ENCODE measurements around the gene NELFA. TPM values are rescaled to one million over a fixed set of nuclear protein-coding genes. Genes with fewer than 3 reads are reported as not detected.

NELFA gene
- total RNA-seq, 1 experiment from 2014 or later = 58.3 TPM

GRCh38 chr4:1964971-1965370 lies 43.8 kb downstream of the NELFA start:
- TF ChIP-seq EZH2 (IDR thresholded peaks at IDR 0.05; ENCODE audit: borderline replicate concordance, low read depth, low read length, poor library complexity, severe bottlenecking) = no peak
- TF ChIP-seq CTCF (conservative IDR thresholded peaks at IDR 0.05; ENCODE audit: low read depth, low read length) = no peak
- ChIA-PET POLR2A (ENCODE audit: low non-redundant PET) (no interaction called here), CTCF (no interaction called here)
- TSS peak; percentile 11 for BruUV-seq (replicated peaks)
- Histone ChIP-seq H3K27ac (ENCODE audit: low read depth, low read length, poor library complexity, severe bottlenecking) (no peak overlapping the region), H3K4me3 (ENCODE audit: low read depth, low read length, poor library complexity, severe bottlenecking) (no peak overlapping the region), H3K36me3 (ENCODE audit: insufficient read depth, low read length, poor library complexity, severe bottlenecking) (peaks cover 87% of the 10 kb centered on the region), H3K4me1 (ENCODE audit: insufficient read depth, low read length, poor library complexity, severe bottlenecking) (no peaks in the 10 kb centered on the region), H3K27me3 (replicated peaks; ENCODE audit: insufficient read depth, low read depth, low read length, poor library complexity) (no peaks in the 10 kb centered on the region), H3K9me3 (ENCODE audit: low read depth, low read length, poor library complexity, severe bottlenecking) (no peaks in the 10 kb centered on the region)
- no peak for DNase-seq (ENCODE audit: low spot score)
- intact Hi-C loops (cut with micrococcal nuclease; ENCODE audit: unreplicated experiment) = no loop called here

- no TSS peak for BruUV-seq (replicated peaks)
- Histone ChIP-seq H3K27me3 (replicated peaks; ENCODE audit: insufficient read depth, low read depth, low read length, poor library complexity) (no peaks in the 10 kb centered on the region), H3K36me3 (ENCODE audit: insufficient read depth, low read length, poor library complexity, severe bottlenecking) (peaks cover 87% of the 10 kb centered on the region), H3K4me3 (ENCODE audit: low read depth, low read length, poor library complexity, severe bottlenecking) (no peak overlapping the region), H3K27ac (ENCODE audit: low read depth, low read length, poor library complexity, severe bottlenecking) (no peak overlapping the region), H3K9me3 (ENCODE audit: low read depth, low read length, poor library complexity, severe bottlenecking) (no peaks in the 10 kb centered on the region), H3K4me1 (ENCODE audit: insufficient read depth, low read length, poor library complexity, severe bottlenecking) (no peaks in the 10 kb centered on the region)
- ChIA-PET CTCF (no interaction called here), POLR2A (ENCODE audit: low non-redundant PET) (no interaction called here)
- DNase-seq (ENCODE audit: low spot score) = no peak
- intact Hi-C loops (cut with micrococcal nuclease; ENCODE audit: unreplicated experiment) = no loop called here
- TF ChIP-seq CTCF (conservative IDR thresholded peaks at IDR 0.05; ENCODE audit: low read depth, low read length) (no peak), EZH2 (IDR thresholded peaks at IDR 0.05; ENCODE audit: borderline replicate concordance, low read depth, low read length, poor library complexity, severe bottlenecking) (no peak)
Observed at GRCh38 chr4:1964443-1964842, 44.3 kb downstream of the NELFA start.

GRCh38 chr4:1962980-1963379 lies 45.8 kb downstream of the NELFA start:
- Histone ChIP-seq H3K4me3 (ENCODE audit: low read depth, low read length, poor library complexity, severe bottlenecking) (no peak overlapping the region), H3K4me1 (ENCODE audit: insufficient read depth, low read length, poor library complexity, severe bottlenecking) (no peaks in the 10 kb centered on the region), H3K9me3 (ENCODE audit: low read depth, low read length, poor library complexity, severe bottlenecking) (no peaks in the 10 kb centered on the region), H3K36me3 (ENCODE audit: insufficient read depth, low read length, poor library complexity, severe bottlenecking) (peaks cover 87% of the 10 kb centered on the region), H3K27me3 (replicated peaks; ENCODE audit: insufficient read depth, low read depth, low read length, poor library complexity) (no peaks in the 10 kb centered on the region), H3K27ac (ENCODE audit: low read depth, low read length, poor library complexity, severe bottlenecking) (no peak overlapping the region)
- ChIA-PET POLR2A (ENCODE audit: low non-redundant PET) (no interaction called here), CTCF (no interaction called here)
- no peak for TF ChIP-seq EZH2 (IDR thresholded peaks at IDR 0.05; ENCODE audit: borderline replicate concordance, low read depth, low read length, poor library complexity, severe bottlenecking)
- no peak for TF ChIP-seq CTCF (conservative IDR thresholded peaks at IDR 0.05; ENCODE audit: low read depth, low read length)
- no TSS peak for BruUV-seq (replicated peaks)
- no peak for DNase-seq (ENCODE audit: low spot score)
- intact Hi-C loops (cut with micrococcal nuclease; ENCODE audit: unreplicated experiment) = no loop called here
